Measurements from ENCODE around the gene PLEKHH1.
"Not testable (repeated sequence)": the region's sequence is repeated elsewhere in the genome, so short reads cannot be mapped to it uniquely, and the experiment has no call there.

Gene PLEKHH1

DNA sequence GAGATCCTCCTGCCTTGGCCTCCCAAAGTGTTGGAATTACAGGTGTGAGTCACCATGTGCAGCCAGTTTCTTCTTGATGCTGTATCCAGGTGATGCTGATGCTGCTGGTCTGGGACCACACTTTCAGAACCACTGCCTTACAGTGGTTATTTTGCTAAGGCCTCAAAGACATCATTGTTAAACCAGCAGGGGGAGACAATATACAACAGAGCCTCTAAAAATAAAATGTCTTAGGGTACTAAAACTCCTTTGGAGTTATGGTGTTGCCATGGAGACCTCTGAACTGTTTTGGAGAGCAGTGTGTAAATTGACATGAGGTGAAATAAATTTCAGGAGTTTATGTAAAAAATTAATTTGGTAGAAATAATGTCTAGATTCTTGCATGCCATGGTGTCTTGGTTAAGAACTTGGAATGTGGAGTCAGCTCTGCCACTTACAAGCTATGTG lies 85.5 kb downstream of the PLEKHH1 start:
- peak; percentile 79 for DNase-seq (ENCODE audit: extremely low read depth, low read depth)

DNA sequence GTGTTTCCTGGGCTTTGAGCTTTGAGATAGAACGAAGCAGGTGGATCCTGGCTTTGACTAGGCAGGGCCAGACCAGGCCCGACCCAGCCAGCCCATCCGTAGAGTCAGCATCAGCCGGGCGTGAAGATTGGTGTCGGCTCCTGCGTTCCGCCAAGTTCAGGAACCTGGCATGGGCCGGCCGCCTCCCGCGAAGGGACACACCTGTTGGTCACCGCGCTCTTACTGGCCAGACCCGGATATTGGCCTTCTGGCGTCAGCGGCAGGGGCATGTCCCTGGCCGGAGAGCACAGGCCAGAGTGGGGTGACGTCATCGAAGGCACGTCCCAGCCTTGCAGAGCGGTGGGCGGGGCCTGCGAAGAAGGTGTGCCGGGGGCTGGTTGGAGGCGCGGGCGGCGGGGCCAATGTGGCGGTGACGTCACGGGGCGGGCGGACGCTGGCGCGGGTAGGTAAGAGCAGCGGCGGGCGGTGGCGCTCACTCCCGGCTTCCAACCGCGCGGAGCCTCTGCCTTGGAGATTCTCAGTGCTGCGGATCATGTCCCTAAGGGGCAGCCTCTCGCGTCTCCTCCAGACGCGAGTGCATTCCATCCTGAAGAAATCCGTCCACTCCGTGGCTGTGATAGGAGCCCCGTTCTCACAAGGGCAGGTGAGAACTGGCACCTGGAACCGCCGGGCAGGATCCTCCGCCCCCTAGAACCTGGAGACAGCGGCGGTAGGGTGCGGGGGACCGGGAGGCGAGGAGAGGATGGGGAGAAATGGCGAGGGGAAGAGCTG lies 86.5 kb downstream of the PLEKHH1 start, which contains the start of gene ARG2:
TSS of gene ARG2 (plus strand) at position 475 of the 771 bp plus-strand sequence. CDS start at position 533, 58 bp downstream.
- peak within 1 kb of the TSS; percentile 69 for H3K4me3 ChIP-seq (replicated peaks; ENCODE audit: low read depth, low read length)
- TF ChIP-seq, protein P1, sequence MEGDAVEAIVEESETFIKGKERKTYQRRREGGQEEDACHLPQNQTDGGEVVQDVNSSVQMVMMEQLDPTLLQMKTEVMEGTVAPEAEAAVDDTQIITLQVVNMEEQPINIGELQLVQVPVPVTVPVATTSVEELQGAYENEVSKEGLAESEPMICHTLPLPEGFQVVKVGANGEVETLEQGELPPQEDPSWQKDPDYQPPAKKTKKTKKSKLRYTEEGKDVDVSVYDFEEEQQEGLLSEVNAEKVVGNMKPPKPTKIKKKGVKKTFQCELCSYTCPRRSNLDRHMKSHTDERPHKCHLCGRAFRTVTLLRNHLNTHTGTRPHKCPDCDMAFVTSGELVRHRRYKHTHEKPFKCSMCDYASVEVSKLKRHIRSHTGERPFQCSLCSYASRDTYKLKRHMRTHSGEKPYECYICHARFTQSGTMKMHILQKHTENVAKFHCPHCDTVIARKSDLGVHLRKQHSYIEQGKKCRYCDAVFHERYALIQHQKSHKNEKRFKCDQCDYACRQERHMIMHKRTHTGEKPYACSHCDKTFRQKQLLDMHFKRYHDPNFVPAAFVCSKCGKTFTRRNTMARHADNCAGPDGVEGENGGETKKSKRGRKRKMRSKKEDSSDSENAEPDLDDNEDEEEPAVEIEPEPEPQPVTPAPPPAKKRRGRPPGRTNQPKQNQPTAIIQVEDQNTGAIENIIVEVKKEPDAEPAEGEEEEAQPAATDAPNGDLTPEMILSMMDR (IDR thresholded peaks at IDR 0.05; ENCODE audit: low read depth, low read length, missing control alignments): no peak
- peak; percentile 70 for DNase-seq (ENCODE audit: extremely low read depth, low read depth)

More for the DNA sequence above, 85.5 kb downstream of the PLEKHH1 start:
- no peak overlapping the region for H3K4me3 ChIP-seq (replicated peaks; ENCODE audit: low read depth, low read length)
- TF ChIP-seq, protein P1 (IDR thresholded peaks at IDR 0.05; ENCODE audit: low read depth, low read length, missing control alignments): peak; percentile 59

DNA sequence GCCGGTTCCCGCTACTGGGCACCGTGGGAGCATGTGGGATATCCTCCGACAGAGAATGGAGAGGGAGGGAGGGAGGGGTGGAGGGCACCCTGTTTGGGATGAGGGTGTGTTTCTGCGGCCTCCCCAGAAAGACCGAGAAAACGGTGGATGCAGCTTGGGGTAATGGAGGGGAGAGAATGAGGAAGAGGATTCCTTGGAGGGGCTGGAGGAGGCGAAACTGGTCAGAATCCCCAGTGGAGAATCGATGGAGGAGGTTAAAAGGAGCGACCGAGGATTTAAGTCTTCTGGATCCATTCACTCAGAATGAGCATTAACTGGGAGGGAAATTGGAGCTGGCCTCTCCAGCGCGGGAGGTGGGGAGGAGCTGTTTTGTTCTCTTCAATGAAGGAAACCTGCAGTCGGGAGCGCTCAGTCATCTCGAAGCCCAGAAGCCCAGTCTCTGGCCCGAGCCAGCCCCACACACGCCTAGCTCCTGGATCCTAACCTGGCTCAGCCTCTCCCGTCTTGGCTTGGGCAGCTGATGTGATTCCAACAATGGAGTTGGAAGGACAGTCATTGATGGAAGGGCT lies 87.2 kb downstream of the PLEKHH1 start:
- DNase-seq (ENCODE audit: extremely low read depth, low read depth): no peak
- TF ChIP-seq, protein P1 (IDR thresholded peaks at IDR 0.05; ENCODE audit: low read depth, low read length, missing control alignments): no peak
- H3K4me3 ChIP-seq (replicated peaks; ENCODE audit: low read depth, low read length): peak overlapping the region; percentile 69

DNA sequence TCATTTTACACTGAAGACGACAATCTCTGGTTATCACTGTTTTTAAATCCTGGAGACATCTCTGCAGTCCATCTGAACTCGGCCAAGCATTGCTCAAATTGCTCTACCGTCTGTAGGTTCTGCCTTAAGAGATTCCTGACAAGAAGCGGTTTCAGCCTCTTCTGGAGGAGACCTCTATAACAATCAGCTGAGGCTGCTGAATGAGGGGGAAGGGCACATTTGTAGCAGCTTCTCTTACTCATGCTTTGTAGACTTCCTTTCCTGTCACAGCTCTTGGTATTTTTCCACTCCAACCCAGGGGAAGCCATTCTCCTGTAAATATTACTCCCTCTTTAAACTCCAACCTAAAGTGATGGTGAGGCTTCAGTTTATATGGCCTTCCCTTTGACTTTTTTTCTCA lies 89.6 kb downstream of the PLEKHH1 start:
- peak; percentile 77 for DNase-seq (ENCODE audit: extremely low read depth, low read depth)
- H3K4me3 ChIP-seq (replicated peaks; ENCODE audit: low read depth, low read length): no peak overlapping the region
- TF ChIP-seq, protein P1 (IDR thresholded peaks at IDR 0.05; ENCODE audit: low read depth, low read length, missing control alignments): no peak

DNA sequence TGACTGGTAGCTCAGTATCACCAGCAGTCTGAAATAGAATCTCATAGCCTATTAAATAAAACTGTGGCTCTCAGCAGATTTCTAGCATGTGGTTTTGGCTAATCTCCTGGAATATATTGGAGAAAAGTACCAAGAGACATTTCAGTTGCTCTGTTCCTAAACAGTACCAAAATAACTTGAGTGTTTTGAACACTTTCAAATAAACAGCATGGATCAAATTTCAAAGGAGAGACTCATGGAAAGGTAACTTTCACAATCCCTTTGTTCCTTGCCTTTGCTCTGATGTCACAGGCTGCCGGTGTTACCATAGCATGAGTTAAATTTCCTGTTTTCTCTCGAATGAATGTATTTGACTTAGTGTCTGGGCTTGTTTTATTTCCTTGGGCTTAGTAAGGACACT lies 90.0 kb downstream of the PLEKHH1 start:
- no peak for DNase-seq (ENCODE audit: extremely low read depth, low read depth)
- H3K4me3 ChIP-seq (replicated peaks; ENCODE audit: low read depth, low read length): no peak overlapping the region
- TF ChIP-seq, protein P1 (IDR thresholded peaks at IDR 0.05; ENCODE audit: low read depth, low read length, missing control alignments): no peak

DNA sequence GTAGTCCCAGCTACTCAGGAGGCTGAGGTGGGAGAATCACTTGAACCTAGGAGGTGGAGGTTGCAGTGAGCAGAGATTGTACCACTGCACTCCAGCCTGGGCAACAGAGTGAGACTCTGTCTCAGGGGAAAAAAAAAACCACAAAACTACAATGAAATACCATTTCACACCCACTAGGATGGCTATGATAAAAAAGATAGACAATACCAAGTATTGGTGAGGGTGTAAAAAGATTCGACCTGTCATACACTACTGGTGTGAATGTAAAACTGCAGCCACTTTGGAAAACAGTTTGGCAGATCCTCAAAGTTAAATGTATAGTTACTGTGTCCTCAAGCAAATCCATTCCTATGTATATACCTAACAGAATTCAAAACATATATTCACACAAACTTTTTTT lies 93.0 kb downstream of the PLEKHH1 start:
- H3K4me3 ChIP-seq (replicated peaks; ENCODE audit: low read depth, low read length); DNase-seq (ENCODE audit: extremely low read depth, low read depth): not testable (repeated sequence)

DNA sequence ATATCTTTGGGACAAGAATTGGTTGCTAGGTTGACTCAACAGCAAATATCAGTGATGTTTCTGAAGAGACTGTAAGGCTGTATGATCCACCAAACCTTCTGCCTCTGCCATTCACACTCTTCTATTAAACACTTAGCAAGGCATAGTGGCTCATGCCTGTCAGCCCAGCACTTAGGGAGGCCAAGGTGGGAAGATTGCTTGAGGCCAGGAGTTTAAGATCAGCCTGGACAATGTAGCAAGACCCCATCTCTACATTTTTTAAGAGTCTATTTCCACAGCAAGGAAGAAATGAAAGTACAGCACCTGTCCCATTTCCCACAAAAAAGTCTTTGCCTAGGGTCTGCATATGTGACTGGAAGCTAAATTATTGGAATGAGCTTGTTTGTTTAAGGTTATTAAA lies 94.4 kb downstream of the PLEKHH1 start:
- no peak for DNase-seq (ENCODE audit: extremely low read depth, low read depth)
- TF ChIP-seq, protein P1 (IDR thresholded peaks at IDR 0.05; ENCODE audit: low read depth, low read length, missing control alignments): no peak
- H3K4me3 ChIP-seq (replicated peaks; ENCODE audit: low read depth, low read length): no peak overlapping the region
